IMR-90 (cell line): ENCODE results near the gene RBPJL. TPM values are rescaled to one million over a fixed set of nuclear protein-coding genes. Genes with fewer than 3 reads are reported as not detected.

Experiments
- ATAC-seq: fragments of 200-7000 bp; cut with Tn5 transposase; 2 replicates; pipeline ENCODE4 v1.9.1; 2020; ENCODE audit warnings: low read depth, mild to moderate bottlenecking, moderate library complexity
- BruUV-seq: library from RNA; stranded (reverse); fragments of 400-500 nt; replicated peaks from 2 replicates; lab custom pipeline; 2021; lab: Mats Ljungman, UMichigan
- CTCF ChIA-PET: fragments of 300-600 bp; formaldehyde crosslinking; extraction: SDS; loops from one replicate; lab custom pipeline; 2021; ENCODE audit warnings: antibody characterized with exemption; lab: Yijun Ruan, JAX
- POLR2A ChIA-PET: fragments of 300-600 bp; sonication (Branson Sonifier 250); formaldehyde crosslinking; loops from one replicate; lab custom pipeline; 2022; ENCODE audit warnings: antibody characterized with exemption; ENCODE audit not compliant: unreplicated experiment; lab: Charles Lee
- DNase-seq: peaks from one replicate; pipeline ENCODE4 v3.0.0; 2013
- H2AFZ ChIP-seq: replicated peaks from 2 replicates; pipeline ENCODE3; 2013; ENCODE audit warnings: low read length, mild to moderate bottlenecking; ENCODE audit not compliant: poor library complexity
- H2AK5ac ChIP-seq: 2 replicates; pipeline ENCODE4 v1.6.1; 2013; ENCODE audit warnings: low read depth, low read length, inconsistent platforms
- H2AK9ac ChIP-seq: replicated peaks from 2 replicates; pipeline ENCODE3; 2013; ENCODE audit warnings: mild to moderate bottlenecking, low read depth, low read length, moderate library complexity; ENCODE audit not compliant: poor library complexity
- H2BK120ac ChIP-seq: 2 replicates; pipeline ENCODE4 v1.6.1; 2013; ENCODE audit warnings: low read depth, low read length, inconsistent platforms
- H2BK15ac ChIP-seq: 3 replicates; pipeline ENCODE4 v1.6.1; 2013; ENCODE audit warnings: low read depth, low read length, inconsistent platforms
- H2BK20ac ChIP-seq: 2 replicates; pipeline ENCODE4 v1.6.1; 2013; ENCODE audit warnings: low read depth, mild to moderate bottlenecking, inconsistent platforms, low read length, moderate library complexity
- H2BK5ac ChIP-seq: 2 replicates; pipeline ENCODE4 v1.6.1; 2013; ENCODE audit warnings: mild to moderate bottlenecking, low read depth, low read length, inconsistent platforms; ENCODE audit not compliant: poor library complexity, severe bottlenecking
- H3K14ac ChIP-seq: replicated peaks from 2 replicates; pipeline ENCODE4 v1.6.1; 2013; ENCODE audit warnings: low read depth, low read length, inconsistent platforms
- H3K18ac ChIP-seq: 2 replicates; pipeline ENCODE4 v1.6.1; 2013; ENCODE audit warnings: low read depth, low read length, control low read depth
- H3K23ac ChIP-seq: 2 replicates; pipeline ENCODE4 v1.6.1; 2013; ENCODE audit warnings: low read depth, low read length, inconsistent platforms
- H3K27ac ChIP-seq: 2 replicates; pipeline ENCODE4 v1.5.1; 2013; ENCODE audit warnings: mild to moderate bottlenecking, control low read depth, low read length; ENCODE audit not compliant: insufficient read depth
- H3K27me3 ChIP-seq: 2 replicates; pipeline ENCODE4 v1.6.1; 2013; ENCODE audit warnings: low read length; ENCODE audit not compliant: control insufficient read depth, insufficient read depth
- H3K36me3 ChIP-seq: 2 replicates; pipeline ENCODE4 v1.6.1; 2013; ENCODE audit warnings: low read length, mixed read lengths; ENCODE audit not compliant: control insufficient read depth, insufficient read depth
- H3K4ac ChIP-seq: 2 replicates; pipeline ENCODE4 v1.6.1; 2013; ENCODE audit warnings: low read depth, low read length, inconsistent platforms
- H3K4me1 ChIP-seq: 2 replicates; pipeline ENCODE4 v1.6.1; 2013; ENCODE audit warnings: low read length, mixed read lengths; ENCODE audit not compliant: control insufficient read depth, insufficient read depth
- H3K4me2 ChIP-seq: 2 replicates; pipeline ENCODE4 v1.6.1; 2013; ENCODE audit warnings: low read depth, mild to moderate bottlenecking, control low read depth, low read length, moderate library complexity
- H3K4me3 ChIP-seq: 2 replicates; pipeline ENCODE4 v1.5.1; 2013; ENCODE audit warnings: low read depth, mild to moderate bottlenecking, control low read depth, low read length, moderate library complexity; ENCODE audit not compliant: insufficient read depth
- H3K56ac ChIP-seq: 2 replicates; pipeline ENCODE4 v1.6.1; 2013; ENCODE audit warnings: low read length, inconsistent platforms; ENCODE audit not compliant: insufficient read depth; ENCODE audit errors: extremely low read depth
- H3K79me1 ChIP-seq, 2 experiments: 2 replicates each; pipeline ENCODE4 v1.6.1; 2013; ENCODE audit warnings: low read length in 2 of 2, inconsistent platforms in 1 of 2, low read depth in 1 of 2
- H3K9ac ChIP-seq: 2 replicates; pipeline ENCODE4 v1.6.1; 2013; ENCODE audit warnings: low read depth, low read length, control low read depth
- H3K9me1 ChIP-seq: 2 replicates; pipeline ENCODE4 v1.6.1; 2013; ENCODE audit warnings: low read length, inconsistent platforms; ENCODE audit not compliant: insufficient read depth
- H3K9me3 ChIP-seq: 2 replicates; pipeline ENCODE4 v1.6.1; 2013; ENCODE audit warnings: low read length; ENCODE audit not compliant: control insufficient read depth, insufficient read depth
- H4K20me1 ChIP-seq: 2 replicates; pipeline ENCODE4 v1.6.1; 2013; ENCODE audit warnings: low read length, inconsistent platforms; ENCODE audit not compliant: insufficient read depth
- H4K5ac ChIP-seq: 2 replicates; pipeline ENCODE4 v1.6.1; 2013; ENCODE audit warnings: mild to moderate bottlenecking, low read depth, low read length, control low read depth
- H4K8ac ChIP-seq, 2 experiments: 2 replicates each; pipeline ENCODE4 v1.6.1; 2013; ENCODE audit warnings: low read depth in 2 of 2, low read length in 2 of 2, control low read depth in 1 of 2, inconsistent platforms in 1 of 2
- H4K91ac ChIP-seq: 2 replicates; pipeline ENCODE4 v1.6.1; 2013; ENCODE audit warnings: low read depth, low read length, inconsistent platforms; ENCODE audit not compliant: insufficient read depth
- CHD1 ChIP-seq: IDR thresholded peaks from 2 replicates; pipeline ENCODE4 v1.6.1; 2012; ENCODE audit warnings: low read depth, low read length, improper control_type of control experiment
- MAFK ChIP-seq: IDR thresholded peaks from 2 replicates; pipeline ENCODE4 v1.6.1; 2012; ENCODE audit warnings: low read depth, low read length, improper control_type of control experiment
- MAZ ChIP-seq: IDR thresholded peaks from 2 replicates; pipeline ENCODE4 v1.6.1; 2012; ENCODE audit warnings: low read depth, mild to moderate bottlenecking, low read length, improper control_type of control experiment, moderate library complexity, borderline replicate concordance
- RAD21 ChIP-seq: IDR thresholded peaks from 2 replicates; pipeline ENCODE4 v1.6.1; 2012; ENCODE audit warnings: low read length, improper control_type of control experiment
- RCOR1 ChIP-seq: IDR thresholded peaks from 2 replicates; pipeline ENCODE4 v1.6.1; 2012; ENCODE audit warnings: mild to moderate bottlenecking, low read length, improper control_type of control experiment; ENCODE audit not compliant: insufficient replicate concordance
- RFX5 ChIP-seq: IDR thresholded peaks from 2 replicates; pipeline ENCODE4 v1.8.0; 2012; ENCODE audit warnings: low read depth, mild to moderate bottlenecking, low read length, moderate library complexity
- USF2 ChIP-seq: fragments of 150-350 bp; IDR thresholded peaks from 2 replicates; pipeline ENCODE4 v1.6.1; 2017; ENCODE audit warnings: mild to moderate bottlenecking, antibody characterized with exemption, low read length, low read depth
- WGBS, 2 experiments: methylation state at CpG; one replicate each; pipeline versions ENCODE4 v1.1.5 to v1.1.7; 2013; ENCODE audit warnings: missing lambda C conversion rate in 2 of 2; ENCODE audit not compliant: insufficient read length in 1 of 2; ENCODE audit errors: extremely low coverage in 2 of 2; 5-methylcytosine and 5-hydroxymethylcytosine counted together
- dilution Hi-C: fragments of 300-500 bp; cut with HindIII; formaldehyde crosslinking; loops from one replicate; pipeline ENCODE4 v1.14.3; 2018; ENCODE audit warnings: low sequenced_read_pairs; ENCODE audit not compliant: unreplicated experiment
- in situ Hi-C: fragments of 300-500 bp; cut with MboI; formaldehyde crosslinking; loops from 3 replicates; pipeline ENCODE4 v1.14.3; 2019; ENCODE audit warnings: low sequenced_read_pairs, inconsistent platforms, mixed read lengths
- intact Hi-C: fragments of 100-400 bp; cut with micrococcal nuclease; formaldehyde crosslinking; loops from 2 replicates; pipeline ENCODE4 v1.10.0; 2022
- polyA plus RNA-seq, 3 experiments: library from polyadenylated mRNA; depleted of rRNA; stranded (reverse); fragments of >200 nt; gene quantifications; 2 replicates each; pipeline ENCODE4 v1.2.3, GENCODE V29; 2012; ENCODE audit warnings: low replicate concordance in 1 of 3
- total RNA-seq: library from RNA; depleted of rRNA; stranded (reverse); fragments of >200 nt; gene quantifications from 2 replicates; pipeline ENCODE4 v1.2.3, GENCODE V29; 2012
- TF ChIP-seq, protein P1 (sequence below): conservative IDR thresholded peaks from 2 replicates; pipeline ENCODE4 v1.5.1; 2012; ENCODE audit warnings: mild to moderate bottlenecking, low read depth, low read length, improper control_type of control experiment

Gene RBPJL
- total and polyA plus RNA-seq, 2 of the 4 experiments (the other 2 are of a cell fraction) = not detected

GRCh38 chr20:45329497-45330319 is 23.1 kb downstream of the RBPJL start:
- H3K36me3 ChIP-seq = peaks cover 70% of the 10 kb centered on the region

More at GRCh38 chr20:45329497-45330319, 23.1 kb downstream of the RBPJL start:
- Histone ChIP-seq H3K18ac (no peak overlapping the region), H3K79me1 (peaks cover 43 to 63% of the 10 kb centered on the region in 2 experiments), H3K4me1 (0 out of 2 replicates have a peak, but pooled peaks cover 1% of the 10 kb centered on the region), H3K4ac (no peak overlapping the region), H3K14ac (no peak overlapping the region), H3K27me3 (no peaks in the 10 kb centered on the region), H3K27ac (no peak overlapping the region; the same call in 1 of the 2 replicates), H3K9me3 (no peaks in the 10 kb centered on the region), H2AFZ (no peak overlapping the region), H4K5ac (no peak overlapping the region), H3K4me3 (no peak overlapping the region), H2BK20ac (no peak overlapping the region; the same call in 1 of the 2 replicates), H2AK9ac (peak overlapping the region; percentile 20), H2BK15ac (no peak overlapping the region), H3K9ac (no peak overlapping the region), H3K23ac (no peak overlapping the region), H3K9me1 (no peaks in the 10 kb centered on the region; the same call in 1 of the 2 replicates), H3K56ac (no peak overlapping the region), H4K91ac (no peak overlapping the region), H4K8ac (no peak overlapping the region), H2BK5ac (no peak overlapping the region), H2AK5ac (no peak overlapping the region), H4K20me1 (peaks cover 42% of the 10 kb centered on the region), H3K4me2 (no peak overlapping the region), H2BK120ac (no peak overlapping the region)
- ATAC-seq (peak; percentile 18; the same call in 1 of the 2 replicates), DNase-seq (no peak)
- POLR2A ChIA-PET = no interaction called here
- dilution Hi-C loops = no loop called here
- intact Hi-C loops = no loop called here
- in situ Hi-C loops = loop anchor here (25.0 kb wide), 1 partner anchor 583 kb away; the partner anchor contains the start of gene PLTP
- TF ChIP-seq, protein P1, sequence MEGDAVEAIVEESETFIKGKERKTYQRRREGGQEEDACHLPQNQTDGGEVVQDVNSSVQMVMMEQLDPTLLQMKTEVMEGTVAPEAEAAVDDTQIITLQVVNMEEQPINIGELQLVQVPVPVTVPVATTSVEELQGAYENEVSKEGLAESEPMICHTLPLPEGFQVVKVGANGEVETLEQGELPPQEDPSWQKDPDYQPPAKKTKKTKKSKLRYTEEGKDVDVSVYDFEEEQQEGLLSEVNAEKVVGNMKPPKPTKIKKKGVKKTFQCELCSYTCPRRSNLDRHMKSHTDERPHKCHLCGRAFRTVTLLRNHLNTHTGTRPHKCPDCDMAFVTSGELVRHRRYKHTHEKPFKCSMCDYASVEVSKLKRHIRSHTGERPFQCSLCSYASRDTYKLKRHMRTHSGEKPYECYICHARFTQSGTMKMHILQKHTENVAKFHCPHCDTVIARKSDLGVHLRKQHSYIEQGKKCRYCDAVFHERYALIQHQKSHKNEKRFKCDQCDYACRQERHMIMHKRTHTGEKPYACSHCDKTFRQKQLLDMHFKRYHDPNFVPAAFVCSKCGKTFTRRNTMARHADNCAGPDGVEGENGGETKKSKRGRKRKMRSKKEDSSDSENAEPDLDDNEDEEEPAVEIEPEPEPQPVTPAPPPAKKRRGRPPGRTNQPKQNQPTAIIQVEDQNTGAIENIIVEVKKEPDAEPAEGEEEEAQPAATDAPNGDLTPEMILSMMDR = 0 out of 2 replicates have a peak, but pooled peaks have one; percentile 5
- no peak for TF ChIP-seq MAFK
- TF ChIP-seq RFX5 = no peak
- TF ChIP-seq RCOR1 = peak; percentile 22
- no peak for TF ChIP-seq RAD21
- no peak for TF ChIP-seq CHD1
- no peak for TF ChIP-seq USF2
- TF ChIP-seq MAZ = no peak
- BruUV-seq = no TSS peak
- no CpG with 5 or more reads among the region's 7 CpGs for WGBS, 2 experiments
- CTCF ChIA-PET = no interaction called here
